NB4 (cell line): ENCODE data around the gene CDH22.

ENCODE experiments used
- CTCF ChIP-seq: IDR thresholded peaks from one replicate; pipeline ENCODE4 v1.5.1; 2012; ENCODE audit warnings: low read depth, low read length
- POLR2A ChIP-seq: IDR thresholded peaks from 2 replicates; pipeline ENCODE4 v1.6.1; 2011; ENCODE audit warnings: mild to moderate bottlenecking; ENCODE audit not compliant: insufficient read length; ENCODE audit errors: extremely low read depth

GRCh38 chr20:46240881-46241280 lies 67.4 kb downstream of the CDH22 start:
- no peak for TF ChIP-seq CTCF
- TF ChIP-seq POLR2A = no peak
